ENCODE results near the gene CAGE1.
A peak's percentile ranks its signal among the peaks of the same experiment; 100 is the strongest.

Gene CAGE1

DNA sequence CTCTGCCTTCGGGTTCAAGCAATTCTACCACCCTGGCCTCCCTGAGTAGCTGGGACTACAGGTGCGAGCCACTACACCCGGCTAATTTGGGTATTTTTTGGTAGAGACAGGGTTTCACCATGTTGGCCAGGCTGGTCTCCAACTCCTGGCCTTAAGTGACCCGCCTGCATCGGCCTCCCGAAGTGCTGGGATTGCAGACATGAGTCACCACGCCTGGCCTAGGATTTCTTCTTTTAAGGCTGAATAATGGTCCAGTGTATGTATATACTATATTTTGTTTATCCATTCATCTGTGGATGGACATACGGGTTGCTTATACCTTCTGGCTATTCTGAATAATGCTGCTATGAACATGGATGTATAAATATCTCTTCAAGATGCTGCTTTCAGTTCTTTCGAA lies 17.2 kb upstream of the CAGE1 start:
- Histone ChIP-seq H3K9me3 (ENCODE audit: control insufficient read depth in 1 of 2, low read length in 2 of 2) (no peaks in the 10 kb centered on the region), H3K4me1 (ENCODE audit: control insufficient read depth in 1 of 2, insufficient read depth in 2 of 2, low read length in 2 of 2) (no peaks in the 10 kb centered on the region), H3K36me3 (ENCODE audit: control insufficient read depth in 1 of 2, insufficient read depth in 2 of 2, low read length in 2 of 2) (peaks cover 38 to 76% of the 10 kb centered on the region in 2 donors)

DNA sequence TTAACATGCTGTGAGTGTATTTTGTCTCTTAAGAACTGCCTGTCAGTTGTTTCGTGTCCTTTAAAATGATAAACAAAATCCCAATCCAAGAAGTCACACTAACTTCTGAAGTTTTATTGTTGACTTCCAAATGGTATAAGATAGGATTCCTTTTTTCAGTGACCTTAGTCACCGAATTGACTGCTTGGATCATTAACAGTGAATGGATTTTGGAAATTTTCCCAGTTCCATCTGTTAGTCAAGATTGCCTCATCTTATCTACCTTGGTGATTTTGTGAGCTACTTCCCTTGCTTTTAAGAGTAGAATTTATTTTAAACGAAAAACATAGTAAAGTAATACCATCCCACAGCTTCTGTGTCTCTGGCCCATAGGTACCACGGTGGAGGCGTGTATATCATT lies 15.0 kb upstream of the CAGE1 start:
- Histone ChIP-seq H3K36me3 (ENCODE audit: control insufficient read depth in 1 of 2, insufficient read depth in 2 of 2, low read length in 2 of 2) (peaks cover 27 to 66% of the 10 kb centered on the region in 2 donors), H3K4me3 (ENCODE audit: low read depth in 1 of 2, low read length in 2 of 2) (no peak overlapping the region), H3K4me1 (ENCODE audit: control insufficient read depth in 1 of 2, insufficient read depth in 2 of 2, low read length in 2 of 2) (no peaks in the 10 kb centered on the region), H3K27ac (ENCODE audit: low read length) (no peak overlapping the region), H3K27me3 (ENCODE audit: low read depth, low read length) (no peaks in the 10 kb centered on the region), H3K9me3 (ENCODE audit: control insufficient read depth in 1 of 2, low read length in 2 of 2) (no peaks in the 10 kb centered on the region)

More for the DNA sequence above, 17.2 kb upstream of the CAGE1 start:
- Histone ChIP-seq H3K27ac (ENCODE audit: low read length) (no peak overlapping the region), H3K27me3 (ENCODE audit: low read depth, low read length) (no peaks in the 10 kb centered on the region), H3K4me3 (ENCODE audit: low read depth in 1 of 2, low read length in 2 of 2) (no peak overlapping the region)

DNA sequence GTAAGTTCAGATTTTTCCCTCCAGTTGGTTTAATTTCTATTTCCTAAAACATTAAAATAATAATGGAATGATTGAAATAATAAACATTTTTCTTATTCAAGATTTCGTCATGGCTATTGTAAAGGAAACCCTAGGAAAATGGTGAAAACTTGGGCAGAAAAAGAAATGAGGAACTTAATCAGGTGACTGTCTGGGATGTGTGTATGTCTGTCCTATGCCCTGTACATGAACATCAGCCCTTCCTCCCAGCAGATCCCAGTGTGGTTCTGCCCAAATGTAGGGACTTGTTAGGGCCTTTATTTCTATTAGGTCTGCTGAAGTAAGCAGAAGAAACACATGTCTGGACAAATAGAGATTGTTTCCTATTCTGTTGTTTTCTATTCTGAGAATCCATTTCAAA lies 13.2 kb upstream of the CAGE1 start:
- no peaks in the 10 kb centered on the region for H3K4me1 ChIP-seq (ENCODE audit: control insufficient read depth in 1 of 2, insufficient read depth in 2 of 2, low read length in 2 of 2)
- H3K9me3 ChIP-seq (ENCODE audit: control insufficient read depth in 1 of 2, low read length in 2 of 2): no peaks in the 10 kb centered on the region
- H3K27ac ChIP-seq (ENCODE audit: low read length): no peak overlapping the region
- H3K27me3 ChIP-seq (ENCODE audit: low read depth, low read length): no peaks in the 10 kb centered on the region
- no peak overlapping the region for H3K4me3 ChIP-seq (ENCODE audit: low read depth in 1 of 2, low read length in 2 of 2)
- H3K36me3 ChIP-seq (ENCODE audit: control insufficient read depth in 1 of 2, insufficient read depth in 2 of 2, low read length in 2 of 2): peaks cover 24 to 74% of the 10 kb centered on the region in 2 donors

DNA sequence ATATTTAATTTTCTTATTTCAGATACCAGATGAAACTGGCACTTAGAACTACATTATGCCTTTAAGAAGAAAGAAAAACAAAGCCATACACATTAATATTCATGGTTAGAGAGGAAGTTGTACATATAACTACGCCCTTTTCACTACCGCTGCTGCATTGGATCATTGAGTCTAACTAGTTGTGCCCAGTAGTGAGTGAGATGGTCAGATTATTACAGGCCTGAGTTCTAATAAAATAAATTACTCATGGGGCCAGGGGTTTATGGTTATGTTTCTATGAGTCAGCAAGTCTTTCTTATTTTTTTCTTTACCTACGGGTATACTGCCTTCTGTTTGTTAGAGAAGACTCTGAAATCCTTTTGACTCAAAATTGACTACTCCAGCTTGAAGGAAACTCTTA lies 11.5 kb upstream of the CAGE1 start:
- Histone ChIP-seq H3K4me3 (ENCODE audit: low read depth in 1 of 2, low read length in 2 of 2) (no peak overlapping the region), H3K36me3 (ENCODE audit: control insufficient read depth in 1 of 2, insufficient read depth in 2 of 2, low read length in 2 of 2) (peaks cover 24 to 68% of the 10 kb centered on the region in 2 donors), H3K27ac (ENCODE audit: low read length) (no peak overlapping the region), H3K27me3 (ENCODE audit: low read depth, low read length) (no peaks in the 10 kb centered on the region), H3K4me1 (ENCODE audit: control insufficient read depth in 1 of 2, insufficient read depth in 2 of 2, low read length in 2 of 2) (no peaks in the 10 kb centered on the region), H3K9me3 (ENCODE audit: control insufficient read depth in 1 of 2, low read length in 2 of 2) (no peaks in the 10 kb centered on the region)

DNA sequence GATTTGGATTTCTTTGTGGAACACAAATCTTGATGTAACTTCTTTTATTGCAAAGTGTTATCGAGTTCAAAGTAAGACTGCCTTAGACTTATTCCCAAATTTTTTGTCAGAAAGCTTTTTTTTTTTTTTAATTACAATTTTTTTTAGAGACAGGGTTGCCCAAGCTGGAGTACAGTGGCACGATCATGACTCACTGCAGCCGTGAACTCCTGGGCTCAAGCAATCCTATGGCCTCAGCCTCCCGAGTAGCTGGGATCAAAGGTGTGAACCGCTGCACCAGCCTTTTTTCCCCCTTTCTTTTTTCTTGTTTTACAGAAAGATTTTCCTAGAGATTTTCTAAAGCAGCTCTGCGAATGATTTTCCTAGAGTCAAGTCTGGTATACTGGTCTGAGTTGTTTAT lies 2.9 kb upstream of the CAGE1 start:
- H3K27me3 ChIP-seq (ENCODE audit: low read depth, low read length): no peaks in the 10 kb centered on the region
- H3K36me3 ChIP-seq (ENCODE audit: control insufficient read depth in 1 of 2, insufficient read depth in 2 of 2, low read length in 2 of 2): peaks cover 11 to 34% of the 10 kb centered on the region in 2 donors
- no peak overlapping the region for H3K4me3 ChIP-seq (ENCODE audit: low read depth in 1 of 2, low read length in 2 of 2)
- no peak overlapping the region for H3K27ac ChIP-seq (ENCODE audit: low read length)
- H3K4me1 ChIP-seq (ENCODE audit: control insufficient read depth in 1 of 2, insufficient read depth in 2 of 2, low read length in 2 of 2): peaks cover 4 to 18% of the 10 kb centered on the region in 2 donors
- H3K9me3 ChIP-seq (ENCODE audit: control insufficient read depth in 1 of 2, low read length in 2 of 2): no peaks in the 10 kb centered on the region

DNA sequence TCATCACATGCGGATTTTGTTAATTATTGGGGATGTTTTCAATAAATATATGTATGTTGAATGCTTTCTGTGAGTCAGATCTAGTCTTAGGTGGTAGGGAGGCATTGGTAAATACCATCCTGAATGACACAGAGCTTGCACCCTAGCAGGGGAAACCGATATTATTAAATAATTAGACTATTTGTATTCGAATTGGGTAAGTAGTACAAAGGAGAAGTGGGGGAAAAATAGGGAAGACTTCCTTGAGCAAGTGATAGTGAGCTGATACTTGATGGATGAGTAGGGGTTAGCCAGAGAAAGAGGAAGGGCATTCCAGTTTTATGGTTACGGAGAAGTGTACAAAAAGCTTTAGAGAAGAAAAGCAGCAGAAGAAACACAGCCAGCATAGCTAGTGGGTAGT lies 1.6 kb upstream of the CAGE1 start:
- H3K4me3 ChIP-seq (ENCODE audit: low read depth in 1 of 2, low read length in 2 of 2): peak overlapping the region; percentile 83 to 99
- H3K9me3 ChIP-seq (ENCODE audit: control insufficient read depth in 1 of 2, low read length in 2 of 2): no peaks in the 10 kb centered on the region
- no peak overlapping the region for H3K27ac ChIP-seq (ENCODE audit: low read length)
- no peaks in the 10 kb centered on the region for H3K27me3 ChIP-seq (ENCODE audit: low read depth, low read length)
- H3K4me1 ChIP-seq (ENCODE audit: control insufficient read depth in 1 of 2, insufficient read depth in 2 of 2, low read length in 2 of 2): peaks cover 4 to 18% of the 10 kb centered on the region in 2 donors
- H3K36me3 ChIP-seq (ENCODE audit: control insufficient read depth in 1 of 2, insufficient read depth in 2 of 2, low read length in 2 of 2): peaks cover 10 to 26% of the 10 kb centered on the region in 2 donors

DNA sequence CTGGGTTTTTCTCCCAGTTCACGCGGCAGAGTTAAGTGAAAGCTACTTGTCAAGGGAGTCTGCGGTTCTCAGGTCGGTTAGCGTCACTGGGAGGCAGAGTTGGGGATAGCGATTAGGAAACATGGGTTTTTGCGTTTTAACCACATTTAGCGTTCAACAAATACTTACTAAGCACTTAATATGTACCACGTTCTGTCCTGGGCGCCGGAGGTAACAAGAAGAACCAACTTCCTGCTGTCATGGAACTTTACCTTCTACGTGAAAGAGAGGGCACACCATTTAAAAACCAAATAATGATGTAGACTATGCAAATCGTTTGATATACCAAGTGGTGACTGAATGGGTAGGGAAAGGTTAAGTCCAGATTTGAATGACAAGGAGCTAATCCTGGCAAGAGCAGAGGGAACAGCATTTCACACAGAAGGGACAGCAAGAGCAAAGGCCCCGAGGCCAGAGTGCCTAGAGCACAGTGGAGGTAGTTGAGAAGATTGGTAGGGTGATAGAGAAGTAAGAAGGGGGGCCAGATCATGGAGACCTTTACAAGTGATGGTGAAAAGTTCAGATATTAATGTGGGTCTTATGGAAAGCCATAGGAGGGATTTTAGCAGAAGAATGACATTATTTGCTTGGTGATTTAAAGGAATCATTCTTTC lies 810 bp upstream of the CAGE1 start:
- peak overlapping the region; percentile 81 for H3K27ac ChIP-seq (ENCODE audit: low read length)
- H3K27me3 ChIP-seq (ENCODE audit: low read depth, low read length): no peaks in the 10 kb centered on the region
- no peaks in the 10 kb centered on the region for H3K9me3 ChIP-seq (ENCODE audit: control insufficient read depth in 1 of 2, low read length in 2 of 2)

DNA sequence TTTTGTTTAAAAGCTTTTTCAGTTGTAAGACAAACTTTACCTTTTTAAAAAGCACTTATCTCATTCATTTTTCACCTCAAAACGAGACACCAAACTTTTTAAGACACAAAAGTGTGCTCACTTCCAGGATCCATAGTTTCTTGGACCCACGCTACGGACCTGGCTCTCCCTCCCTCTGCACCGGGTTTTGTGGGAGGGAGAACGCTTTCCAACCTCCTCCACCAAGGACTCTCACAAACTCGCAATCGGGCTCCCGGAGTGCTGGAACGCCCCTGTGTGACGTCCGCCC lies 436 bp downstream of the CAGE1 start:
- Histone ChIP-seq H3K4me1 (ENCODE audit: control insufficient read depth in 1 of 2, insufficient read depth in 2 of 2, low read length in 2 of 2) (peaks cover 4 to 18% of the 10 kb centered on the region in 2 donors), H3K27me3 (ENCODE audit: low read depth, low read length) (no peaks in the 10 kb centered on the region), H3K36me3 (ENCODE audit: control insufficient read depth in 1 of 2, insufficient read depth in 2 of 2, low read length in 2 of 2) (peaks cover 4 to 15% of the 10 kb centered on the region in 2 donors), H3K9me3 (ENCODE audit: control insufficient read depth in 1 of 2, low read length in 2 of 2) (no peaks in the 10 kb centered on the region), H3K4me3 (ENCODE audit: low read depth in 1 of 2, low read length in 2 of 2) (peak overlapping the region; percentile 83 to 99), H3K27ac (ENCODE audit: low read length) (peak overlapping the region; percentile 81)

More for the DNA sequence above, 810 bp upstream of the CAGE1 start:
- Histone ChIP-seq H3K4me1 (ENCODE audit: control insufficient read depth in 1 of 2, insufficient read depth in 2 of 2, low read length in 2 of 2) (peaks cover 4 to 18% of the 10 kb centered on the region in 2 donors), H3K4me3 (ENCODE audit: low read depth in 1 of 2, low read length in 2 of 2) (peak overlapping the region; percentile 83 to 99), H3K36me3 (ENCODE audit: control insufficient read depth in 1 of 2, insufficient read depth in 2 of 2, low read length in 2 of 2) (peaks cover 10 to 18% of the 10 kb centered on the region in 2 donors)

DNA sequence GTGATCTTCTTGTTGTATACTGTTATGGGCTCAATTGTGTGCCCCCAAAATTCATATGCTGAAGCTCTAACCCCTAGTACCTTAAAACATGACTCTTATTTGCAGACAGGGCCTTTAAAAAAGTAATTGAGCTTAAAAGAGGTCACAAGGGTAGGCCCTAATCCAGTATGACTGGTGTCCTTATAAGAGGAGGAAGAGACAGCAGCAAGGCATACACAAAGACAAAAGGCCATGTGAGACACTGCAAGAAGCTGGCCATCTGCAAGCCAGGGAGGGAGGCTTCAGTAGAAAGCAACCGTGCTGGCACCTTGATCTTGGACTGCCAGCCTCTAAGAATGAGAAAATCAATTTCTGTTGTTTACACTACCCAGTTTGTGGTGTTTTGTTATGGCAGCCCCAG lies 8.4 kb downstream of the CAGE1 start:
- no peaks in the 10 kb centered on the region for H3K9me3 ChIP-seq (ENCODE audit: control insufficient read depth in 1 of 2, low read length in 2 of 2)
- no peak overlapping the region for H3K4me3 ChIP-seq (ENCODE audit: low read depth in 1 of 2, low read length in 2 of 2)
- H3K27me3 ChIP-seq (ENCODE audit: low read depth, low read length): no peaks in the 10 kb centered on the region
- no peaks in the 10 kb centered on the region for H3K4me1 ChIP-seq (ENCODE audit: control insufficient read depth in 1 of 2, insufficient read depth in 2 of 2, low read length in 2 of 2)
- no peaks in the 10 kb centered on the region for H3K36me3 ChIP-seq (ENCODE audit: control insufficient read depth in 1 of 2, insufficient read depth in 2 of 2, low read length in 2 of 2)
- no peak overlapping the region for H3K27ac ChIP-seq (ENCODE audit: low read length)

DNA sequence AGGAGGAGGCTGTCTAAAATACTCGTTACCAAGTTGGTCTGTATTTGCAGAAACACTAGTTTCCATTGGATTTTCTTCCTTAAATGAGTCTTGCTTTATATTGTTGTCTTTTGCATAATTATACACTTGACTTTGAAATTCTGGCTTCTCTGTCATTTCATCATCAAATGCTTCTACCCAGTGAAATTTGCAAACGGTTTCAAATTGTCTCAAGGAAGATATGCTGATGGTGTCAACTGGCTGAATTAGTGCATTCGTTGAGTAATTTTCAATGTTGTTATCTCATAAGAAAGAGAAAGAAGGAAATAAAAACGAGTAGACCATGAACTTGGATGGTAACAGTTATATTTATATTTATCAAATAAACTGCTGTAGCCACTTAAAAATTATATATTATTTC lies 10.8 kb downstream of the CAGE1 start:
- no peaks in the 10 kb centered on the region for H3K4me1 ChIP-seq (ENCODE audit: control insufficient read depth in 1 of 2, insufficient read depth in 2 of 2, low read length in 2 of 2)
- no peak overlapping the region for H3K27ac ChIP-seq (ENCODE audit: low read length)
- no peaks in the 10 kb centered on the region for H3K36me3 ChIP-seq (ENCODE audit: control insufficient read depth in 1 of 2, insufficient read depth in 2 of 2, low read length in 2 of 2)

GRCh38 chr6:7377961-7378360 lies 11.6 kb downstream of the CAGE1 start:
- H3K9me3 ChIP-seq (ENCODE audit: control insufficient read depth in 1 of 2, low read length in 2 of 2): no peaks in the 10 kb centered on the region
- no peaks in the 10 kb centered on the region for H3K36me3 ChIP-seq (ENCODE audit: control insufficient read depth in 1 of 2, insufficient read depth in 2 of 2, low read length in 2 of 2)
- H3K27ac ChIP-seq (ENCODE audit: low read length): no peak overlapping the region
- no peak overlapping the region for H3K4me3 ChIP-seq (ENCODE audit: low read depth in 1 of 2, low read length in 2 of 2)
- no peaks in the 10 kb centered on the region for H3K27me3 ChIP-seq (ENCODE audit: low read depth, low read length)
- H3K4me1 ChIP-seq (ENCODE audit: control insufficient read depth in 1 of 2, insufficient read depth in 2 of 2, low read length in 2 of 2): no peaks in the 10 kb centered on the region

More for the DNA sequence above, 10.8 kb downstream of the CAGE1 start:
- H3K4me3 ChIP-seq (ENCODE audit: low read depth in 1 of 2, low read length in 2 of 2): no peak overlapping the region
- H3K9me3 ChIP-seq (ENCODE audit: control insufficient read depth in 1 of 2, low read length in 2 of 2): no peaks in the 10 kb centered on the region
- no peaks in the 10 kb centered on the region for H3K27me3 ChIP-seq (ENCODE audit: low read depth, low read length)

DNA sequence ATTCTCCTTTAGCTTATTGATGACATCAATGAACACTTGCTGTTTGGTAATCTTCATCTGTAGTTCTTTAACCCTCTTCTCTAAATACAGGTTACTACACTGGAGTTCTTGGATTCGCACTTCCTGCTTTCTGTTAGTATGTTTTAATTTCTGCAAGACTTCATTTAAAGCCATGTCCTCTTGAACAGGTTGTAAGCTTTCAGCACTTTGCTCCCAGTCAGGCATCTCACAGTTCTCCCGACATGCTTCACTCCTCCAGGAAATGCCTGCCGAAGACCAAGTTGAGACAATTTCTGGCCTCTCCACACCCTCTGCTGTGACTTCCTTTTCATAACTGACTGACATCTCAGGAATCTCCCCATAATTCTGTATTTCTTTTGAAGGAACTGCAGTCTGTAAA lies 15.8 kb downstream of the CAGE1 start:
- Histone ChIP-seq H3K4me1 (ENCODE audit: control insufficient read depth in 1 of 2, insufficient read depth in 2 of 2, low read length in 2 of 2) (no peaks in the 10 kb centered on the region), H3K36me3 (ENCODE audit: control insufficient read depth in 1 of 2, insufficient read depth in 2 of 2, low read length in 2 of 2) (no peaks in the 10 kb centered on the region), H3K27me3 (ENCODE audit: low read depth, low read length) (no peaks in the 10 kb centered on the region), H3K27ac (ENCODE audit: low read length) (no peak overlapping the region), H3K9me3 (ENCODE audit: control insufficient read depth in 1 of 2, low read length in 2 of 2) (no peaks in the 10 kb centered on the region), H3K4me3 (ENCODE audit: low read depth in 1 of 2, low read length in 2 of 2) (no peak overlapping the region)

All from muscle layer of duodenum (tissue), 2 donors.